Parathyroid adenoma (tissue), 2 donors: ENCODE data around the gene IGFN1.

Experiments
- H2AFZ ChIP-seq: fragments of 300-600 bp; sonication (generic); one replicate; pipeline ENCODE4 v1.7.0; 2017; ENCODE audit warnings: antibody characterized with exemption, mild to moderate bottlenecking
- H3K27ac ChIP-seq: fragments of 300-600 bp; sonication (generic); one replicate; pipeline ENCODE4 v1.7.0; 2017
- H3K27me3 ChIP-seq: fragments of 300-600 bp; sonication (generic); one replicate; pipeline ENCODE4 v1.7.0; 2017; ENCODE audit warnings: low read length; ENCODE audit not compliant: control insufficient read depth, insufficient read depth
- H3K36me3 ChIP-seq: fragments of 300-600 bp; sonication (generic); one replicate; pipeline ENCODE4 v1.7.0; 2017; ENCODE audit warnings: low read length; ENCODE audit not compliant: control insufficient read depth, insufficient read depth
- H3K4me1 ChIP-seq: fragments of 300-600 bp; sonication (generic); one replicate; pipeline ENCODE4 v1.7.0; 2017; ENCODE audit warnings: control low read depth
- H3K4me2 ChIP-seq: fragments of 300-600 bp; sonication (generic); one replicate; pipeline ENCODE4 v1.7.0; 2017; ENCODE audit warnings: low read length
- H3K4me3 ChIP-seq: fragments of 300-600 bp; sonication (generic); one replicate; pipeline ENCODE4 v1.7.0; 2017; ENCODE audit warnings: low read depth, low read length
- H3K79me2 ChIP-seq: fragments of 300-600 bp; sonication (generic); one replicate; pipeline ENCODE4 v1.7.0; 2017; ENCODE audit warnings: control low read depth
- H3K9ac ChIP-seq: fragments of 300-600 bp; sonication (generic); one replicate; pipeline ENCODE4 v1.7.0; 2017; ENCODE audit warnings: mild to moderate bottlenecking
- H3K9me3 ChIP-seq: fragments of 300-600 bp; sonication (generic); one replicate; pipeline ENCODE4 v1.7.0; 2017; ENCODE audit warnings: low read length; ENCODE audit not compliant: control insufficient read depth
- CTCF ChIP-seq: fragments of 300-600 bp; sonication (generic); IDR thresholded peaks from one replicate; pipeline ENCODE4 v1.7.0; 2017; ENCODE audit warnings: antibody characterized with exemption, mild to moderate bottlenecking
- donor health status: primary hyperparathyroidism.

The IGFN1 gene

GRCh38 chr1:201245082-201245481, 54.5 kb downstream of the IGFN1 start:
- H3K9me3 ChIP-seq, result no peaks in the 10 kb centered on the region
- H3K79me2 ChIP-seq, result no peaks in the 10 kb centered on the region
- H3K9ac ChIP-seq, result no peak overlapping the region
- no peaks in the 10 kb centered on the region for H3K4me1 ChIP-seq
- H3K36me3 ChIP-seq, result no peaks in the 10 kb centered on the region
- H2AFZ ChIP-seq, result no peak overlapping the region
- no peaks in the 10 kb centered on the region for H3K27me3 ChIP-seq
- H3K27ac ChIP-seq, result no peak overlapping the region
- no peak overlapping the region for H3K4me2 ChIP-seq
- no peak overlapping the region for H3K4me3 ChIP-seq
- TF ChIP-seq CTCF, result no peak

DNA sequence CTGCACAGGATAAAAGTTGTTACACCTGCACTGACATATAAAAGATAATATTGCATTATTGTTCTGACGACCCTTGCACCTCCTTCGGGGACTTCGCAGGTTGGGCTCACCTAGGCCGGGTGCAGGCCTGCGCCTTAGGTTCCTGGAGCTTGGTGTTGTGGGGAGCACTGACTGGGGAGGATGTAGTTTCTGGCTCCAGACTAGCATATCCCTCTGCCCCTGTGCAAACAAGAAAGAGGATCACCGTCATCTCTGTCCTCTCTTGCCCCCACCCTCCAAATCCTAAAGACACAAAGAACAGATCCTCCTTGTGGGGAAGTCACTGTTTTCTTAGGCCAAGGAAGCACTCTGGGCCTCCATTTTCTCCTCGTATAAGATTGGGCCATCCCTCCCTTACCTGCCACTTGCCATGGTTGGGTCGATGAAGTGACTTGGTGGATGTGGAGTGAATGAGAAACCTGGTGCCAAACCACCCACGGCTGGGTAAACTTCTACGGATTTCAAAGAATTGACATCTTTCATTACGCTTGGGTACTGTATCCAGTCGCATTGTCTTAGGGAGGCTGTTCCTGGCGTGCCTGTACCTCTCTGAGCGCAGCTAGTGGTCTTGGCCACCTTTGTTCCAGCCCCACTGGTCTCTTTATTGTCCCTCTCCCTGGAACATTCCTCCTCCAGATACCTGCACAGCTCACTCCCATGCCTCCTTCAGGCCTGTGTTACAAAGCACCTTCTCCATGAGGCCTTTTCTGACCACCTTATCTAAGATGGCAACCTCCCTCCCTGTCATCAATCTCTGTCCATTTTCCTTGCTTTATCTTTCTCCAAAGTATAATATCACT, 58.3 kb downstream of the IGFN1 start:
- H3K4me3 ChIP-seq, result no peak overlapping the region
- H3K79me2 ChIP-seq, result no peaks in the 10 kb centered on the region
- no peak overlapping the region for H3K4me2 ChIP-seq
- no peaks in the 10 kb centered on the region for H3K36me3 ChIP-seq
- no peaks in the 10 kb centered on the region for H3K9me3 ChIP-seq
- no peak overlapping the region for H3K9ac ChIP-seq
- H3K27me3 ChIP-seq, result no peaks in the 10 kb centered on the region
- no peak for TF ChIP-seq CTCF
- H3K27ac ChIP-seq, result no peak overlapping the region
- no peak overlapping the region for H2AFZ ChIP-seq
- no peaks in the 10 kb centered on the region for H3K4me1 ChIP-seq

DNA sequence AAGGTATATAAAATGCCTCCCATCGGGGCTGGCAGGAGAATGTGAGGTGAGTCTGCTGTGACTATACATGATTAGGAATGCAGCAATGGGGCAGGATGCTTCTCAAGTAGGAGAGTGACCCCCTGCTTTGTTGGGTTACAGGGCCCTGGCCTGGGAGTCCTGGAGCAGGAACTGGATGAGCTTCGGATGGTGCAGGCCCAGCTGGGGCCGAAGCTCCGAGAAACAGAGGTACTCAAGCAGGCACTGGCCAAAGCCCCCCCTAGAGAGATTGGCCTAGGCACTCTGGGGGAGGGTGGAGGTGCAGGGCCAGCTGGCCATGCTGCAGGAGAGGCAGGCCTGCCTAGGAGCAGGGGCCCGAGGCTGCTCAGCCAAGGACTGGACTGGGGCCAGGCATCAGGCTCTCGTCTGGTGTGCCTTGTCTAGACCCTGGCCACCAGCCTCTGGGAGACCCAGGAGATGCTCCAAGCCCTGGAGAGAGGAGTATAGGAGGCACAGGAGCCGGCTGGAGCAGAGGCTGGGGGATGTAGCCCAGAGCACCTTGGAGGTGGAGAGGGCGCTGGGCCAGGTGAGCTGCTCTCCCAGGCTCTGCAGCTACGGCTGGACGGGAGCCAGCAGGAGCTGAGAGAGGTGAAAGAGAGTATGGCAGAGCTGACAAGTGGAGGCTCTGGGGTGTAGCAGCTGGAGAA, 59.8 kb downstream of the IGFN1 start:
- no peak overlapping the region for H2AFZ ChIP-seq
- no peak overlapping the region for H3K4me2 ChIP-seq
- H3K9me3 ChIP-seq, result no peaks in the 10 kb centered on the region
- H3K9ac ChIP-seq, result no peak overlapping the region
- no peaks in the 10 kb centered on the region for H3K27me3 ChIP-seq
- no peaks in the 10 kb centered on the region for H3K36me3 ChIP-seq
- no peaks in the 10 kb centered on the region for H3K79me2 ChIP-seq
- no peak overlapping the region for H3K27ac ChIP-seq
- H3K4me3 ChIP-seq, result no peak overlapping the region
- H3K4me1 ChIP-seq, result no peaks in the 10 kb centered on the region
- no peak for TF ChIP-seq CTCF

DNA sequence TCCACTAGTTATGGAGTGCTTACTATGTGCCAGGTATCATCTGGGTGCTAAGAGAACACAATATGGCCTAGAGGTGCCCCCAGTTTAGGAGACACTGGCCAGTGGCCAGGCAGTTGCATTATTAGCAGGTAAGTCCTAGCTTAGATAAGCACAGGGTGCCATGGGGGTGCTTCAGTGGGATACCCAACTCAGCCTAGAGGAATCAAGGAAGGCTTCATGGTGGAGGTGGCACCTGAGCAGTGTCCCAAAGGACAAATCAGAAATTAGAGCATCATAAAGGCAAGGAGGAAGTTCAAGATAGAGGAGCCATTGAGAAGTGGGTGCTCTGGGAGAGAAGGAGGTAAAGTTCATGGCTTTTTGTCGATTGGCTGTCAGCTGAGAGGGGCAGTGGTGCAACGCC, 60.8 kb downstream of the IGFN1 start:
- no peaks in the 10 kb centered on the region for H3K36me3 ChIP-seq
- H2AFZ ChIP-seq, result no peak overlapping the region
- no peaks in the 10 kb centered on the region for H3K27me3 ChIP-seq
- H3K4me3 ChIP-seq, result no peak overlapping the region
- H3K27ac ChIP-seq, result no peak overlapping the region
- H3K4me1 ChIP-seq, result no peaks in the 10 kb centered on the region
- H3K4me2 ChIP-seq, result no peak overlapping the region
- H3K9ac ChIP-seq, result no peak overlapping the region
- TF ChIP-seq CTCF, result no peak
- no peaks in the 10 kb centered on the region for H3K9me3 ChIP-seq
- no peaks in the 10 kb centered on the region for H3K79me2 ChIP-seq
